ENCODE data around the gene PHLPP1. TPM values are rescaled to one million over a fixed set of nuclear protein-coding genes. Genes with fewer than 3 reads are reported as not detected.

PHLPP1 gene
- total RNA-seq, 1 experiment from 2014 or later, result 13.7 TPM

- CTCF ChIA-PET, result interaction anchor here (0.6 to 0.7 kb wide), 2 partner anchors 12 to 24 kb away, joined by 3 to 4 read pairs; no protein-coding TSS in a partner anchor
- intact Hi-C loops (cut with micrococcal nuclease; ENCODE audit: unreplicated experiment), result no loop called here
- Histone ChIP-seq H3K4me3 (ENCODE audit: low read depth, low read length, poor library complexity, severe bottlenecking) (no peak overlapping the region), H3K27me3 (replicated peaks; ENCODE audit: insufficient read depth, low read depth, low read length, poor library complexity) (no peaks in the 10 kb centered on the region), H3K36me3 (ENCODE audit: insufficient read depth, low read length, poor library complexity, severe bottlenecking) (no peaks in the 10 kb centered on the region), H3K27ac (ENCODE audit: low read depth, low read length, poor library complexity, severe bottlenecking) (no peak overlapping the region), H3K9me3 (ENCODE audit: low read depth, low read length, poor library complexity, severe bottlenecking) (no peaks in the 10 kb centered on the region), H3K4me1 (ENCODE audit: insufficient read depth, low read length, poor library complexity, severe bottlenecking) (peaks cover 9% of the 10 kb centered on the region)
- DNase-seq (ENCODE audit: low spot score), result no peak
- POLR2A ChIA-PET (ENCODE audit: low non-redundant PET), result no interaction called here
- TF ChIP-seq EZH2 (IDR thresholded peaks at IDR 0.05; ENCODE audit: borderline replicate concordance, low read depth, low read length, poor library complexity, severe bottlenecking) (no peak), CTCF (conservative IDR thresholded peaks at IDR 0.05; ENCODE audit: low read depth, low read length) (no peak)
- no TSS peak for BruUV-seq (replicated peaks)
These were observed 277.6 kb downstream of the PHLPP1 start for GRCh38 chr18:62992877-62993365.

- Histone ChIP-seq H3K4me1 (ENCODE audit: insufficient read depth, low read length, poor library complexity, severe bottlenecking) (no peaks in the 10 kb centered on the region), H3K27ac (ENCODE audit: low read depth, low read length, poor library complexity, severe bottlenecking) (no peak overlapping the region), H3K9me3 (ENCODE audit: low read depth, low read length, poor library complexity, severe bottlenecking) (no peaks in the 10 kb centered on the region), H3K27me3 (replicated peaks; ENCODE audit: insufficient read depth, low read depth, low read length, poor library complexity) (no peaks in the 10 kb centered on the region), H3K4me3 (ENCODE audit: low read depth, low read length, poor library complexity, severe bottlenecking) (no peak overlapping the region), H3K36me3 (ENCODE audit: insufficient read depth, low read length, poor library complexity, severe bottlenecking) (no peaks in the 10 kb centered on the region)
- CTCF ChIA-PET, result no interaction called here
- BruUV-seq (replicated peaks), result no TSS peak
- POLR2A ChIA-PET (ENCODE audit: low non-redundant PET), result interaction anchor here (0.5 kb wide), 1 partner anchor 859 kb away, joined by 3 read pairs; no protein-coding TSS in a partner anchor
- DNase-seq (ENCODE audit: low spot score), result no peak
- no peak for TF ChIP-seq EZH2 (IDR thresholded peaks at IDR 0.05; ENCODE audit: borderline replicate concordance, low read depth, low read length, poor library complexity, severe bottlenecking)
- TF ChIP-seq CTCF (conservative IDR thresholded peaks at IDR 0.05; ENCODE audit: low read depth, low read length), result no peak
- intact Hi-C loops (cut with micrococcal nuclease; ENCODE audit: unreplicated experiment), result no loop called here
These were observed 281.2 kb downstream of the PHLPP1 start for GRCh38 chr18:62996566-62996965.

GRCh38 chr18:62997076-62997475, 281.7 kb downstream of the PHLPP1 start:
- no peak for TF ChIP-seq CTCF (conservative IDR thresholded peaks at IDR 0.05; ENCODE audit: low read depth, low read length)
- TF ChIP-seq EZH2 (IDR thresholded peaks at IDR 0.05; ENCODE audit: borderline replicate concordance, low read depth, low read length, poor library complexity, severe bottlenecking), result no peak
- POLR2A ChIA-PET (ENCODE audit: low non-redundant PET), result no interaction called here
- H3K36me3 ChIP-seq (ENCODE audit: insufficient read depth, low read length, poor library complexity, severe bottlenecking), result no peaks in the 10 kb centered on the region
- no peak overlapping the region for H3K4me3 ChIP-seq (ENCODE audit: low read depth, low read length, poor library complexity, severe bottlenecking)
- CTCF ChIA-PET, result no interaction called here
- no peak for DNase-seq (ENCODE audit: low spot score)
- no peak overlapping the region for H3K27ac ChIP-seq (ENCODE audit: low read depth, low read length, poor library complexity, severe bottlenecking)
- no TSS peak for BruUV-seq (replicated peaks)
- no peaks in the 10 kb centered on the region for H3K27me3 ChIP-seq (replicated peaks; ENCODE audit: insufficient read depth, low read depth, low read length, poor library complexity)
- no peaks in the 10 kb centered on the region for H3K4me1 ChIP-seq (ENCODE audit: insufficient read depth, low read length, poor library complexity, severe bottlenecking)
- H3K9me3 ChIP-seq (ENCODE audit: low read depth, low read length, poor library complexity, severe bottlenecking), result no peaks in the 10 kb centered on the region
- intact Hi-C loops (cut with micrococcal nuclease; ENCODE audit: unreplicated experiment), result no loop called here
